ENCODE measurements around the gene PRR15L.

- TF ChIP-seq POLR2A (IDR thresholded peaks at IDR 0.05; ENCODE audit: low read length) (no peak), GATA1 (IDR thresholded peaks at IDR 0.05; ENCODE audit: low read depth, low read length) (no peak)
Observed at GRCh38 chr17:47906443-47906842, 51.2 kb downstream of the PRR15L start.

All from erythroblast (primary cell).